Sigmoid colon (tissue), 7 donors: ENCODE measurements around the gene FABP6. TPM values are rescaled to one million over a fixed set of nuclear protein-coding genes. Genes with fewer than 3 reads are reported as not detected.

Experiments
- DNase-seq: peaks from one replicate; pipeline ENCODE4 v3.0.0-alpha.2; 2019
- H3K27ac ChIP-seq, 4 donors: fragments of 200-600 bp; sonication (generic); one replicate each; pipeline ENCODE4 v1.5.1; 2016 to 2019; ENCODE audit warnings: mild to moderate bottlenecking in 1 of 4
- H3K27me3 ChIP-seq, 3 donors: fragments of 200-600 bp; sonication (generic); one replicate each; pipeline ENCODE4 v1.5.1; 2019; ENCODE audit warnings: mild to moderate bottlenecking in 1 of 3
- H3K36me3 ChIP-seq, 4 donors: fragments of 200-600 bp; sonication (generic); one replicate each; pipeline ENCODE4 v1.5.1; 2016 to 2019
- H3K4me1 ChIP-seq, 4 donors: fragments of 200-600 bp; sonication (generic); one replicate each; pipeline ENCODE4 v1.5.1; 2017 to 2019
- H3K4me3 ChIP-seq, 4 donors: fragments of 200-600 bp; sonication (generic); one replicate each; pipeline ENCODE4 v1.5.1; 2017 to 2019; ENCODE audit warnings: mild to moderate bottlenecking in 2 of 4, moderate library complexity in 1 of 4
- H3K9me3 ChIP-seq, 4 donors: fragments of 200-600 bp in 3 of 4; sonication (generic) in 3 of 4; one replicate each; pipeline versions ENCODE4 v1.5.1 to v1.6.1; 2013 to 2019
- CTCF ChIP-seq, 4 experiments: fragments of 450-650 bp in 3 of 4; fragments of 200-600 bp in 1 of 4; IDR thresholded peaks; one replicate each; pipeline ENCODE4 v1.5.1; 2016 to 2019; ENCODE audit warnings: antibody characterized with exemption in 4 of 4, mild to moderate bottlenecking in 3 of 4, moderate library complexity in 2 of 4
- EP300 ChIP-seq, 4 donors: sonication (generic); formaldehyde crosslinking; IDR thresholded peaks; one replicate each; pipeline ENCODE4 v1.6.1; 2017; ENCODE audit warnings: antibody characterized with exemption in 4 of 4
- POLR2A ChIP-seq, 2 donors: fragments of 450-650 bp; IDR thresholded peaks; one replicate each; pipeline ENCODE4 v1.6.1; 2016; ENCODE audit warnings: antibody characterized with exemption in 2 of 2, mild to moderate bottlenecking in 2 of 2, moderate library complexity in 2 of 2
- POLR2AphosphoS5 ChIP-seq, 4 donors: sonication (generic); formaldehyde crosslinking; IDR thresholded peaks; one replicate each; pipeline ENCODE4 v1.6.1; 2017; ENCODE audit warnings: antibody characterized with exemption in 4 of 4
- WGBS, 2 donors: extraction: QIAGEN DNeasy Blood & Tissue Kit; methylation state at CpG; one replicate each; pipeline ENCODE4 v1.1.7; 2013; 5-methylcytosine and 5-hydroxymethylcytosine counted together
- intact Hi-C: fragments of 100-400 bp; cut with DNase I; formaldehyde crosslinking; loops from one replicate; pipeline ENCODE4 v1.15.1; 2023
- polyA plus RNA-seq, 3 donors: library from polyadenylated mRNA; stranded (reverse); fragments of 200-250 nt; gene quantifications; one replicate each; pipeline ENCODE4 v1.2.3, GENCODE V29; 2013
- total RNA-seq, 4 donors: library from RNA; depleted of rRNA; stranded (reverse); fragments of >200 nt; gene quantifications; one replicate each; pipeline ENCODE4 v1.1.0, GENCODE V29; 2016
- donor health status: healthy with polysubstance abuse.
- donor health status: Bipolar disorder and iron deficiency.
- donor health status: healthy.

FABP6 gene
- total and polyA plus RNA-seq, 7 donors = 0.50 to 2.1 (median 1.4) TPM; not detected in 4

GRCh38 chr5:160227012-160227411 is 2.3 kb upstream of the FABP6 start:
- H3K36me3 ChIP-seq = no peaks in the 10 kb centered on the region
- no peak overlapping the region for H3K27ac ChIP-seq
- intact Hi-C loops = no loop called here
- H3K4me3 ChIP-seq = no peak overlapping the region
- no peaks in the 10 kb centered on the region for H3K27me3 ChIP-seq
- no peak for DNase-seq
- WGBS, 2 donors = 70 to 89% methylated on average over 2 of the region's 2 CpGs
- no peaks in the 10 kb centered on the region for H3K4me1 ChIP-seq
- TF ChIP-seq CTCF (IDR thresholded peaks at IDR 0.05) (no peak), POLR2AphosphoS5 (IDR thresholded peaks at IDR 0.05) (no peak), EP300 (IDR thresholded peaks at IDR 0.05) (no peak), POLR2A (IDR thresholded peaks at IDR 0.05) (no peak)
- H3K9me3 ChIP-seq = no peaks in the 10 kb centered on the region

- no peaks in the 10 kb centered on the region for H3K9me3 ChIP-seq
- TF ChIP-seq POLR2AphosphoS5 (IDR thresholded peaks at IDR 0.05) (no peak), POLR2A (IDR thresholded peaks at IDR 0.05) (no peak), EP300 (IDR thresholded peaks at IDR 0.05) (no peak), CTCF (IDR thresholded peaks at IDR 0.05) (no peak)
- 82 to 85% methylated on average over 9 of the region's 9 CpGs for WGBS, 2 donors
- H3K4me3 ChIP-seq = no peak overlapping the region
- intact Hi-C loops = no loop called here
- DNase-seq = no peak
- no peaks in the 10 kb centered on the region for H3K4me1 ChIP-seq
- H3K36me3 ChIP-seq = no peaks in the 10 kb centered on the region
- H3K27ac ChIP-seq = no peak overlapping the region
- H3K27me3 ChIP-seq = no peaks in the 10 kb centered on the region
Measured at GRCh38 chr5:160230686-160231527, 1.6 kb downstream of the FABP6 start.

GRCh38 chr5:160231783-160232342 is 2.6 kb downstream of the FABP6 start:
- WGBS, 2 donors = 88 to 91% methylated on average over 10 of the region's 10 CpGs
- TF ChIP-seq POLR2AphosphoS5 (IDR thresholded peaks at IDR 0.05) (no peak), CTCF (IDR thresholded peaks at IDR 0.05) (no peak)
- intact Hi-C loops = no loop called here

GRCh38 chr5:160233215-160233614 is 3.9 kb downstream of the FABP6 start:
- 72 to 87% methylated on average over 5 of the region's 5 CpGs for WGBS, 2 donors
- H3K4me3 ChIP-seq = no peak overlapping the region
- TF ChIP-seq CTCF (IDR thresholded peaks at IDR 0.05) (no peak), POLR2AphosphoS5 (IDR thresholded peaks at IDR 0.05) (no peak), EP300 (IDR thresholded peaks at IDR 0.05) (no peak), POLR2A (IDR thresholded peaks at IDR 0.05) (no peak)

More at GRCh38 chr5:160231783-160232342, 2.6 kb downstream of the FABP6 start:
- Histone ChIP-seq H3K36me3 (no peaks in the 10 kb centered on the region), H3K9me3 (no peaks in the 10 kb centered on the region), H3K27ac (no peak overlapping the region), H3K4me3 (no peak overlapping the region), H3K27me3 (no peaks in the 10 kb centered on the region), H3K4me1 (no peaks in the 10 kb centered on the region)
- no peak for DNase-seq

More at GRCh38 chr5:160233215-160233614, 3.9 kb downstream of the FABP6 start:
- no peaks in the 10 kb centered on the region for H3K27me3 ChIP-seq
- intact Hi-C loops = no loop called here
- H3K9me3 ChIP-seq = no peaks in the 10 kb centered on the region
- no peak overlapping the region for H3K27ac ChIP-seq
- H3K36me3 ChIP-seq = no peaks in the 10 kb centered on the region
- no peak for DNase-seq
- H3K4me1 ChIP-seq = no peaks in the 10 kb centered on the region
